Astrocyte (in vitro differentiated cells and primary cell): ENCODE results near the gene BIN2. TPM values are rescaled to one million over a fixed set of nuclear protein-coding genes. Genes with fewer than 3 reads are reported as not detected.
A peak's percentile ranks its signal among the peaks of the same experiment; 100 is the strongest.

Source experiments
- DNase-seq: peaks from one replicate; pipeline ENCODE4 v3.0.0-alpha.2; 2010; ENCODE audit warnings: low read depth
- FAIRE-seq: peaks from 2 replicates; lab custom pipeline; 2011; peaks lifted over from hg19 to GRCh38; lab: Jason Lieb, UNC
- H2AFZ ChIP-seq: 2 replicates; pipeline ENCODE4 v1.6.0; 2012; ENCODE audit warnings: low read depth, low read length, inconsistent platforms
- H3K27ac ChIP-seq: 2 replicates; pipeline ENCODE4 v1.5.1; 2011; ENCODE audit warnings: low read depth, low read length, inconsistent platforms
- H3K27me3 ChIP-seq: 2 replicates; pipeline ENCODE4 v1.6.0; 2011; ENCODE audit warnings: low read length, inconsistent platforms; ENCODE audit not compliant: insufficient read depth
- H3K36me3 ChIP-seq: 2 replicates; pipeline ENCODE4 v1.5.1; 2011; ENCODE audit warnings: low read length, inconsistent platforms; ENCODE audit not compliant: insufficient read depth
- H3K4me1 ChIP-seq: 2 replicates; pipeline ENCODE4 v1.5.1; 2011; ENCODE audit warnings: low read length, inconsistent platforms; ENCODE audit not compliant: insufficient read depth
- H3K4me2 ChIP-seq: 2 replicates; pipeline ENCODE4 v1.6.0; 2012; ENCODE audit warnings: low read length, inconsistent platforms
- H3K4me3 ChIP-seq: 2 replicates; pipeline ENCODE4 v1.5.1; 2011; ENCODE audit warnings: low read depth, mild to moderate bottlenecking, low read length, inconsistent platforms; ENCODE audit not compliant: insufficient read depth
- H3K79me2 ChIP-seq: 2 replicates; pipeline ENCODE4 v1.6.0; 2012; ENCODE audit warnings: mild to moderate bottlenecking, low read length, inconsistent platforms; ENCODE audit not compliant: insufficient read depth
- H3K9ac ChIP-seq: 2 replicates; pipeline ENCODE4 v1.6.0; 2012; ENCODE audit warnings: mild to moderate bottlenecking, low read length, inconsistent platforms
- H3K9me3 ChIP-seq: 2 replicates; pipeline ENCODE4 v1.5.1; 2012; ENCODE audit warnings: low read depth, mild to moderate bottlenecking, low read length, inconsistent platforms; ENCODE audit not compliant: insufficient read depth
- H4K20me1 ChIP-seq: 2 replicates; pipeline ENCODE4 v1.6.0; 2012; ENCODE audit warnings: low read length, inconsistent platforms; ENCODE audit not compliant: insufficient read depth
- H3K27ac Mint-ChIP-seq: one replicate; pipeline ENCODE4 v1.8.0; 2021; ENCODE audit warnings: mild to moderate bottlenecking, mixed read lengths; ENCODE audit not compliant: unreplicated experiment
- H3K27me3 Mint-ChIP-seq: one replicate; pipeline ENCODE4 v1.8.0; 2021; ENCODE audit warnings: low read depth, mixed read lengths; ENCODE audit not compliant: unreplicated experiment
- H3K36me3 Mint-ChIP-seq: one replicate; pipeline ENCODE4 v1.8.0; 2021; ENCODE audit warnings: low read depth, mixed read lengths; ENCODE audit not compliant: unreplicated experiment
- H3K4me1 Mint-ChIP-seq: one replicate; pipeline ENCODE4 v1.8.0; 2021; ENCODE audit warnings: low read depth, mixed read lengths; ENCODE audit not compliant: unreplicated experiment
- H3K4me3 Mint-ChIP-seq: one replicate; pipeline ENCODE4 v1.8.0; 2021; ENCODE audit warnings: mild to moderate bottlenecking, moderate library complexity, mixed read lengths; ENCODE audit not compliant: unreplicated experiment
- H3K9me3 Mint-ChIP-seq: one replicate; pipeline ENCODE4 v1.8.0; 2021; ENCODE audit warnings: mild to moderate bottlenecking, mixed read lengths; ENCODE audit not compliant: unreplicated experiment
- CTCF ChIP-seq: IDR thresholded peaks from 2 replicates; pipeline ENCODE4 v1.5.1; 2011; ENCODE audit warnings: low read depth, mild to moderate bottlenecking, inconsistent platforms, low read length, moderate library complexity; ENCODE audit not compliant: insufficient read depth
- EZH2 ChIP-seq: IDR thresholded peaks from 2 replicates; pipeline ENCODE4 v1.6.1; 2012; ENCODE audit warnings: mild to moderate bottlenecking, low read length, inconsistent platforms; ENCODE audit not compliant: insufficient read depth
- total RNA-seq: library from RNA; stranded (reverse); gene quantifications from 2 replicates; pipeline ENCODE4 v1.2.1, GENCODE V29; 2021

The BIN2 gene
- total RNA-seq, 1 donor from 2014 or later, result not detected

- Histone ChIP-seq H4K20me1 (peaks cover 13% of the 10 kb centered on the region), H3K9ac (no peak overlapping the region), H3K9me3 (no peaks in the 10 kb centered on the region), H3K4me3 (no peak overlapping the region), H3K27ac (no peak overlapping the region), H3K4me1 (peaks cover 18% of the 10 kb centered on the region), H3K79me2 (peaks cover 32% of the 10 kb centered on the region), H3K36me3 (peaks cover 42% of the 10 kb centered on the region), H2AFZ (no peak overlapping the region), H3K27me3 (no peaks in the 10 kb centered on the region), H3K4me2 (peak overlapping the region; percentile 64)
- H3K36me3 Mint-ChIP-seq, result peaks cover 27% of the 10 kb centered on the region
- no peak for TF ChIP-seq EZH2
- DNase-seq, result no peak
- peaks cover 2% of the 10 kb centered on the region for H3K27me3 Mint-ChIP-seq
- no peak for FAIRE-seq
- no peak overlapping the region for H3K27ac Mint-ChIP-seq
- no peak overlapping the region for H3K4me3 Mint-ChIP-seq
- peaks cover 19% of the 10 kb centered on the region for H3K4me1 Mint-ChIP-seq
- no peaks in the 10 kb centered on the region for H3K9me3 Mint-ChIP-seq
Measured at GRCh38 chr12:51245476-51246253, 78.3 kb downstream of the BIN2 start.

DNA sequence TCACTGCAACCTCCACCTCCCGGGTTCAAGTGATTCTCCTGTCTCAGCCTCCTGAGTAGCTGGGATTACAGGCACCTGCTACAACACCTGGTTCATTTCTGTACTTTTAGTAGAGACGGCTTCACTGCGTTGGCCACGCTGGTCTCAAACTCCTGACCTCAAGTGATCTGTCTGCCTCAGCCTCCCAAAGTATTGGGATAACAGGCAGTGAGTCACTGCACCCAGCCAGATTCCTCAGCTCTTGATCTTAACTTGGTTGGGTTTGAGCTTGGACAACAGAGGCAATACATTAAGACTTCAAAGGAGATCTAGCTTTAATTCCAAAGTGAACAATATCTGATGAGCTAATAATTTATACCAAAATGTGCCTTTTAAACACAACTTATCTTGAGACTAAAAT is 79.7 kb downstream of the BIN2 start:
- H3K9ac ChIP-seq, result no peak overlapping the region
- H3K27me3 Mint-ChIP-seq, result peaks cover 2% of the 10 kb centered on the region
- no peak overlapping the region for H2AFZ ChIP-seq
- TF ChIP-seq EZH2, result no peak
- no peaks in the 10 kb centered on the region for H3K9me3 Mint-ChIP-seq
- peaks cover 23% of the 10 kb centered on the region for H3K4me1 Mint-ChIP-seq
- H3K79me2 ChIP-seq, result peaks cover 43% of the 10 kb centered on the region
- H3K27ac ChIP-seq, result no peak overlapping the region
- H3K27me3 ChIP-seq, result no peaks in the 10 kb centered on the region
- H3K4me1 ChIP-seq, result peaks cover 26% of the 10 kb centered on the region
- H4K20me1 ChIP-seq, result peaks cover 19% of the 10 kb centered on the region
- H3K4me2 ChIP-seq, result no peak overlapping the region
- FAIRE-seq (no peak), DNase-seq (peak; percentile 38)
- no peak overlapping the region for H3K27ac Mint-ChIP-seq
- peaks cover 47% of the 10 kb centered on the region for H3K36me3 ChIP-seq
- no peak overlapping the region for H3K4me3 ChIP-seq
- H3K36me3 Mint-ChIP-seq, result peaks cover 27% of the 10 kb centered on the region
- no peaks in the 10 kb centered on the region for H3K9me3 ChIP-seq
- H3K4me3 Mint-ChIP-seq, result no peak overlapping the region

DNA sequence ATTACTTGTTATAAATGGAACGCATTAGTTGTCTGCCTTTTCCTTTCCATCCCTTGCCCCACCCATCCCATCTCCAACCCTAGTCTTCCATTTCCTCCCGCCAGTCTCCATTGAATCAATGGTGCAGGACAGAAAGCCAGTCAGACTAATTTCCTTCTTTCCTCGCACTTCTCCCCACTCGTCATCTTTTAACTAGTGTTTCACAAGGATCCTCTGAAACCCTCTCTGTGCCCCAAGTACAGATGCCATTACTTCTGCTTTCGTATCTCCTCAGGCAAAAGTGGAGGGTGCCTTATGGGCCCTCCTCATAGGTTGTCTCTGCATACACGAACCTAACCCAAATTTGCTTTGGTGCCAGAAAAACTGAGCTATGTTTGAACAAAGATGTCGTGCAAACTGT is 81.1 kb downstream of the BIN2 start:
- no peaks in the 10 kb centered on the region for H3K27me3 Mint-ChIP-seq
- Histone ChIP-seq H3K4me2 (no peak overlapping the region), H3K27ac (no peak overlapping the region), H3K4me1 (peaks cover 31% of the 10 kb centered on the region), H3K4me3 (no peak overlapping the region), H3K36me3 (peaks cover 44% of the 10 kb centered on the region), H4K20me1 (peaks cover 15% of the 10 kb centered on the region), H2AFZ (no peak overlapping the region), H3K9me3 (no peaks in the 10 kb centered on the region), H3K79me2 (peaks cover 39% of the 10 kb centered on the region), H3K27me3 (no peaks in the 10 kb centered on the region), H3K9ac (no peak overlapping the region)
- no peaks in the 10 kb centered on the region for H3K9me3 Mint-ChIP-seq
- no peak overlapping the region for H3K27ac Mint-ChIP-seq
- H3K4me3 Mint-ChIP-seq, result no peak overlapping the region
- H3K36me3 Mint-ChIP-seq, result peaks cover 26% of the 10 kb centered on the region
- no peak for TF ChIP-seq CTCF
- no peak for TF ChIP-seq EZH2
- peaks cover 24% of the 10 kb centered on the region for H3K4me1 Mint-ChIP-seq
- no peak for FAIRE-seq
- no peak for DNase-seq
